CD4-positive, alpha-beta T cell (primary cell): ENCODE results near the gene CD82. TPM values are rescaled to one million over a fixed set of nuclear protein-coding genes. Genes with fewer than 3 reads are reported as not detected.

Experiments
- ATAC-seq: fragments of 200-7000 bp; cut with Tn5 transposase; one replicate; pipeline ENCODE4 v1.10.0; 2022; ENCODE audit warnings: mild to moderate bottlenecking; ENCODE audit not compliant: poor library complexity
- CTCF ChIA-PET: fragments of 350-600 bp; sonication (Branson Sonifier 250); formaldehyde crosslinking; loops from one replicate; lab custom pipeline; 2021; ENCODE audit warnings: antibody characterized with exemption, inconsistent platforms; lab: Charles Lee
- POLR2A ChIA-PET: fragments of 350-600 bp; sonication (Branson Sonifier 250); formaldehyde crosslinking; loops from one replicate; lab custom pipeline; 2021; ENCODE audit warnings: antibody characterized with exemption, inconsistent platforms; lab: Charles Lee
- DNase-seq, 14 experiments: peaks; one replicate each; pipeline ENCODE4 v3.0.0-alpha.2; 2013 to 2020; ENCODE audit warnings: mixed read lengths in 2 of 14
- H3K27ac ChIP-seq, 2 donors: one replicate each; pipeline versions ENCODE4 v1.5.1 to v1.7.0; 2013; ENCODE audit warnings: low read length in 2 of 2, low read depth in 1 of 2, mild to moderate bottlenecking in 1 of 2
- H3K27me3 ChIP-seq, 2 experiments: 1 replicate in 1 of 2; 2 replicates in 1 of 2; pipeline versions ENCODE4 v1.6.1 to v1.7.0; 2013; ENCODE audit warnings: low read length in 2 of 2, control low read depth in 1 of 2, mild to moderate bottlenecking in 1 of 2, moderate library complexity in 1 of 2; ENCODE audit not compliant: insufficient read depth in 2 of 2, control insufficient read depth in 1 of 2
- H3K36me3 ChIP-seq: one replicate; pipeline ENCODE4 v1.6.1; 2013; ENCODE audit warnings: low read length, control low read depth; ENCODE audit not compliant: insufficient read depth
- H3K4me1 ChIP-seq: one replicate; pipeline ENCODE4 v1.6.1; 2013; ENCODE audit warnings: low read length, control low read depth; ENCODE audit not compliant: insufficient read depth
- H3K4me3 ChIP-seq: one replicate; pipeline ENCODE4 v1.5.1; 2013; ENCODE audit warnings: mild to moderate bottlenecking, low read length, moderate library complexity
- H3K9me3 ChIP-seq, 2 experiments: 1 replicate in 1 of 2; 2 replicates in 1 of 2; pipeline versions ENCODE4 v1.6.1 to v1.7.0; 2013; ENCODE audit warnings: low read length in 2 of 2, mild to moderate bottlenecking in 2 of 2, control low read depth in 1 of 2, moderate library complexity in 1 of 2; ENCODE audit not compliant: control insufficient read depth in 1 of 2, insufficient read depth in 1 of 2
- H3K27ac Mint-ChIP-seq: one replicate; pipeline ENCODE4 v1.8.0; 2020; ENCODE audit warnings: mixed read lengths
- H3K27me3 Mint-ChIP-seq: one replicate; pipeline ENCODE4 v1.8.0; 2021; ENCODE audit warnings: mixed read lengths
- H3K36me3 Mint-ChIP-seq: one replicate; pipeline ENCODE4 v1.8.0; 2021; ENCODE audit warnings: low read depth, mixed read lengths
- H3K4me1 Mint-ChIP-seq: one replicate; pipeline ENCODE4 v1.8.0; 2021; ENCODE audit warnings: low read depth, mixed read lengths
- H3K4me3 Mint-ChIP-seq: one replicate; pipeline ENCODE4 v1.8.0; 2020; ENCODE audit warnings: mild to moderate bottlenecking, mixed read lengths
- H3K9me3 Mint-ChIP-seq: one replicate; pipeline ENCODE4 v1.8.0; 2020; ENCODE audit warnings: mixed read lengths
- intact Hi-C, 2 experiments: fragments of 100-400 bp; cut with DNase I in 1 of 2; cut with micrococcal nuclease in 1 of 2; formaldehyde crosslinking; loops; one replicate each; pipeline versions ENCODE4 v1.15.1 to v1.9.0; 2023 to 2025; cut with DNase I, micrococcal nuclease
- total RNA-seq, 174 experiments: library from RNA in 2 of 174; stranded (reverse) in 2 of 174; gene quantifications; one replicate each; pipeline ENCODE4 v1.2.3 and lab custom pipeline; 2021 to 2026
- TF ChIP-seq, protein P1 (sequence below): fragments of 200-600 bp; IDR thresholded peaks from one replicate; pipeline ENCODE4 v1.8.0; 2022; ENCODE audit warnings: antibody characterized with exemption, mild to moderate bottlenecking

CD82 gene
- total RNA-seq, 2 experiments from 2014 or later, result 33.8 to 37.3 TPM

DNA sequence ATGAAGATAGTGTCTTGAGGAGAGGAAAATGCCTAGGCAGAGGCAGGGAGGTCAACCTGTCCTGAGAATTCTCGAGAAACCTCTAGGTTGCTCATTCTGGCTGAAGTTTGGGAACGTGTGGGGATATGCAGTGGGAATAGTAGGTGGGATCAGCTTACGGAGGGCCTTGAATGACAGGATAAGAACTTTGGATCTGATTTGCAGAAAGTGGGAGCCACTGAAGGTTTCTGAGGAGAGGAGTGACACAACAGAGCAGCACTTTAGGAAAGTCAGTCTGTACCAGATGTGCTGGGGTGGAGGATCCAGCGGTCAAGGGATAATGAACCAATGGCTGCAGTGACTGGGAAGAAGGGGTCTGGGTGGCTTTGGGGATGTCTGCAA is 2.4 kb downstream of the CD82 start:
- DNase-seq, result no peak
- Histone ChIP-seq H3K4me3 (peak overlapping the region; percentile 93), H3K27ac (peak overlapping the region; percentile 65 to 70), H3K9me3 (no peaks in the 10 kb centered on the region), H3K4me1 (peaks cover 85% of the 10 kb centered on the region), H3K27me3 (no peaks in the 10 kb centered on the region), H3K36me3 (peaks cover 4% of the 10 kb centered on the region)
- Mint-ChIP-seq H3K4me1 (peaks cover 91% of the 10 kb centered on the region), H3K27ac (peak overlapping the region; percentile 85), H3K36me3 (no peaks in the 10 kb centered on the region), H3K9me3 (no peaks in the 10 kb centered on the region), H3K27me3 (no peaks in the 10 kb centered on the region), H3K4me3 (peak overlapping the region; percentile 95)
- ATAC-seq, result no peak
- intact Hi-C loops, result loop anchor here (2.0 to 10.0 kb wide), 3 partner anchors 29 to 787 kb away; no protein-coding TSS in a partner anchor
- ChIA-PET CTCF (no interaction called here), POLR2A (interaction anchor here (3.8 kb wide), 1 partner anchor 29 kb away, joined by 29 read pairs; no protein-coding TSS in a partner anchor)
- TF ChIP-seq, protein P1, sequence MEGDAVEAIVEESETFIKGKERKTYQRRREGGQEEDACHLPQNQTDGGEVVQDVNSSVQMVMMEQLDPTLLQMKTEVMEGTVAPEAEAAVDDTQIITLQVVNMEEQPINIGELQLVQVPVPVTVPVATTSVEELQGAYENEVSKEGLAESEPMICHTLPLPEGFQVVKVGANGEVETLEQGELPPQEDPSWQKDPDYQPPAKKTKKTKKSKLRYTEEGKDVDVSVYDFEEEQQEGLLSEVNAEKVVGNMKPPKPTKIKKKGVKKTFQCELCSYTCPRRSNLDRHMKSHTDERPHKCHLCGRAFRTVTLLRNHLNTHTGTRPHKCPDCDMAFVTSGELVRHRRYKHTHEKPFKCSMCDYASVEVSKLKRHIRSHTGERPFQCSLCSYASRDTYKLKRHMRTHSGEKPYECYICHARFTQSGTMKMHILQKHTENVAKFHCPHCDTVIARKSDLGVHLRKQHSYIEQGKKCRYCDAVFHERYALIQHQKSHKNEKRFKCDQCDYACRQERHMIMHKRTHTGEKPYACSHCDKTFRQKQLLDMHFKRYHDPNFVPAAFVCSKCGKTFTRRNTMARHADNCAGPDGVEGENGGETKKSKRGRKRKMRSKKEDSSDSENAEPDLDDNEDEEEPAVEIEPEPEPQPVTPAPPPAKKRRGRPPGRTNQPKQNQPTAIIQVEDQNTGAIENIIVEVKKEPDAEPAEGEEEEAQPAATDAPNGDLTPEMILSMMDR, result no peak

DNA sequence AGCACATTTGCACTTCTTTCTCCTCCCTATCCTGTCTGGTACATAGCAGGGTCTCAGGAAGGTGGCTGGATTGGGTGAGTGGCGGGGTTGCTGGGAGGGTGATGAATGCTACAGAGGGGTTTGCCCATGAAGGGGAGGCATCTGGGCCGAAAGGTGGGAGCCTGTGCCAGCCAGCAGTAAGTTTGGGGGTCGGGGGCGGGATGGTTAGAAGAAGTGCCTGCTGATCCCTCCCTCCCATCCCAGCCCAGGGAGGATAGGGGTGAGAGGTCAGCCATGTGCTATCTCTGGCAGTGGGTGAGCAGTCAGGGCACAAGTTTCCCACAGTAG is 2.8 kb downstream of the CD82 start:
- H3K27me3 Mint-ChIP-seq, result no peaks in the 10 kb centered on the region
- peak overlapping the region; percentile 15 for H3K4me3 ChIP-seq
- POLR2A ChIA-PET, result interaction anchor here (1.9 to 7.0 kb wide), 3 partner anchors 10 to 43 kb away, joined by 6 to 54 read pairs (median 39); no protein-coding TSS in a partner anchor
- peaks cover 89% of the 10 kb centered on the region for H3K4me1 ChIP-seq
- H3K27ac Mint-ChIP-seq, result peak overlapping the region; percentile 85
- peaks cover 4% of the 10 kb centered on the region for H3K36me3 ChIP-seq
- no peaks in the 10 kb centered on the region for H3K9me3 Mint-ChIP-seq
- H3K27me3 ChIP-seq, result no peaks in the 10 kb centered on the region
- TF ChIP-seq, protein P1, result no peak
- CTCF ChIA-PET, result interaction anchor here (1.7 to 1.8 kb wide), 2 partner anchors 11 to 48 kb away, joined by 10 to 17 read pairs; no protein-coding TSS in a partner anchor
- H3K36me3 Mint-ChIP-seq, result no peaks in the 10 kb centered on the region
- peaks cover 95% of the 10 kb centered on the region for H3K4me1 Mint-ChIP-seq
- no peak for ATAC-seq
- intact Hi-C loops, result loop anchor here (2.0 to 10.0 kb wide), 3 partner anchors 29 to 787 kb away; no protein-coding TSS in a partner anchor
- H3K9me3 ChIP-seq, result no peaks in the 10 kb centered on the region
- DNase-seq, result no peak
- peak overlapping the region; percentile 65 to 70 for H3K27ac ChIP-seq
- peak overlapping the region; percentile 95 for H3K4me3 Mint-ChIP-seq

DNA sequence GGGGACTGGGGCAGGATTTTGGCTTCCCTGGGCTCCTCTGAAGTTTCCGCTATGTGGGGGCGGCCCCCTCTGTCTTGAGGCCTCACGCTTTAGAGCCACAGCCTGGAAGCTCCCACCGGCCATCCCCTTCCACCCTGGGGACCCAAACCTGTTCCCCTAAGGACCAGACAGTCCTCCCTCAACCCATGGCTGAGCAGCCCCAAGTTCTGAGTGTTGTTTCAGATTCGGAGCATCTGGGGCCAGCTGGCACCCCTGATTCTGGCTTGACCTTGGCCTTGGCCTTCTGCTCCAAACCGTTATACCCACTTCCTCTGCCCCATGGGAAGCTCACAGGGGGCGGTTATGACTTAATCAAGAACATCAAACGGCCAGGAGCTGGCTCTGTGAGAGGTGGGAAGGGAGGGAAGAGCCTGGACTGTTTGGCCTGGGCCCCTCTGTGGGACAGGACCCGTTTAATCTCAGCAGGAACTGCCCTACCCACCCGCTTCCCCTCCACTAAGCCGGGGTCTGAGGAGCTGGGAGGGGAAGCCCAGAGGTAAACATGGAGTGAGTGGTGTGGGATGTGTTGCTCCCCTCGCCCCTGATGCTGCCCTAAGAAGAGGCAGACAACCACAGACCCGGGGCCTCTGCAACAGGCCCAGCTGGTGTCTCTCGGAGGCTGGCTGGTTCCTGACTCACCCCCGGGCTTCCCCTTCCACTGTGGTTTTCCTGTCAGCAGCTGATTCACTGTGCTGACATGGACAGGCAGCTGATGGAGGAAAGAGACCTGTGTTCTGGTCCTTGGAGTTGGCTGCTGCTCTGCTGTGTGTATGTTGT is 3.4 kb downstream of the CD82 start:
- CTCF ChIA-PET, result interaction anchor here (0.9 to 1.8 kb wide), 5 partner anchors 12 to 48 kb away, joined by 3 to 17 read pairs (median 9); no protein-coding TSS in a partner anchor
- peaks cover 95% of the 10 kb centered on the region for H3K4me1 ChIP-seq
- Mint-ChIP-seq H3K4me1 (peaks cover 96% of the 10 kb centered on the region), H3K36me3 (no peaks in the 10 kb centered on the region), H3K27ac (peak overlapping the region; percentile 85), H3K9me3 (no peaks in the 10 kb centered on the region), H3K4me3 (peak overlapping the region; percentile 78), H3K27me3 (no peaks in the 10 kb centered on the region)
- DNase-seq (peak; percentile 66 to 95 (median 82)), ATAC-seq (peak; percentile 59)
- POLR2A ChIA-PET, result interaction anchor here (0.8 to 7.0 kb wide), 6 partner anchors 9 to 48 kb away, joined by 3 to 54 read pairs (median 5); no protein-coding TSS in a partner anchor
- H3K9me3 ChIP-seq, result no peaks in the 10 kb centered on the region
- H3K4me3 ChIP-seq, result peak overlapping the region; percentile 15
- H3K27ac ChIP-seq, result peak overlapping the region; percentile 65 to 70
- H3K27me3 ChIP-seq, result no peaks in the 10 kb centered on the region
- TF ChIP-seq, protein P1, result no peak
- H3K36me3 ChIP-seq, result peaks cover 4% of the 10 kb centered on the region
- intact Hi-C loops, result loop anchor here (2.0 to 10.0 kb wide), 3 partner anchors 28 to 786 kb away; no protein-coding TSS in a partner anchor
